GM18868 (cell line): Measurements from ENCODE around the gene WNT6.
"Not testable (repeated sequence)": the region's sequence is repeated elsewhere in the genome, so short reads cannot be mapped to it uniquely, and the experiment has no call there.

ENCODE experiments used
- ATAC-seq: cut with Tn5 transposase; IDR thresholded peaks from one replicate; pipeline ENCODE4 v1.9.1; 2021; ENCODE audit warnings: mild to moderate bottlenecking, moderate library complexity; ENCODE audit not compliant: unreplicated experiment

Gene WNT6

DNA sequence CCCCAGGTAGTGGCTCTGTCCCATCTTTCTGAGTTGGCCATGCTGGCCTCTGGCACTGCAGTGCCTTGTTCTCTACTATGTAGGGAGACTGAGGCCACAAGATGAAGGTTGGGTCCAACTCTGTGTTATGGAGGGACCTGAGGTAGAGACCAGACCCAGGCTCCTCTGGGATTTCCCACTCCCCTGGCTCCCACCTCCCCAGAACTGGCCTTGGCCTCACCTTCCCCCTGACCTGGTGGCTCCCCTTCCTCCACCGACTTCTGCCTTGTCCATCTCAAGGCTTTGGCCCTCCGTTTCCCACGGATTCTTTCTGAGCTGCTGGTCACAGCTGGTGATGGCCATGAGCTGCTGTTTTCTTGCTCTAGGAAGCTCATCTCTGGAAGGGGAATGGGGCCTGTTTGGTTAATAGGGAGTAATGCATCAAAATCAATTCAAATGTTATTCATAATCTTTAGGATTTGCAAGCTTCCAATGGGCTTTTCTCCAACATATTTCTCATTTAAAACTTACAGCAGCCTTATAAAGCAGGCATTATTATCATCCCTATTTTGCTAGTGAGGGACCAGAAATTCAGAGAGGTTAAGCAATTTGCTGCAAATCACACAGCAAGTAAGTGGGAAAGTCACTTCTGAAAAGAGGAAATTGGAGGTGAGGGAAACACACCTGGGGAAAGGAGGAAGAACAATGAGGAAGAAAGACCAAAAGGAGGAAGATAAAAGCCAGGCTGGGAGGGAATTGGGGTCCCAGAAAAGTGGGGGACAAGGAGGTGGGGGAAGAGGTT is 28.9 kb upstream of the WNT6 start:
- ATAC-seq, result no peak

DNA sequence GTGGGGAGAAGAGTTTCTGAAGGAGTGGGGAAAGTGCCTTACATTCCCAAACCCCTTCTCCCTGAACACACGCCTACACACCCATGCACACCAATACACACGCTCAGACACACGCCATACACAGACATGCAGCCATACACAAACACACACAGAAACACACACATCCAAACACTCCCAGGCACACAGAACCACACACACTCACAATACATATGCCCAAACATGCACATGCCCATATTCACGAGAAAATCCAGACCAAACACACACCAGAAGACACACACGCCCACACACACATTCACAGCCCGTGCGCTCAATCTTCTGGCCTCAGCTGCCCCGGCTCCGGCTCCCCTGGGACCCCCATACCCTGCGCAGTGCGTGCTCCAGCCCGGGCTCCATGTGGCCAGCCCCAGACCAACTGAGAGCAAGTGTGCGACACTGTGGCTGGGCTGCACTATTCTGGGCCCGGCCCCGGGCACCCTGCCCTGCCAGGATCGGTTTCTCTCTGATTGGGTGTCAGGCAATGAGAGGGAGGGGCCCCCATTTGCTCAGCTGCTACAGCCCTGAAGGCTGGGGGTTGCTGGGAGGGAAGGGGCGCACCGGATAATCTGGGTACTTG is 28.1 kb upstream of the WNT6 start, which contains the start of gene PRKAG3:
Gene PRKAG3, minus strand, starts transcription at position 426 of the 613 bp plus-strand sequence.
- ATAC-seq, result no peak

- no peak for ATAC-seq
These were observed 27.5 kb upstream of the WNT6 start for GRCh38 chr2:218832081-218832480.

DNA sequence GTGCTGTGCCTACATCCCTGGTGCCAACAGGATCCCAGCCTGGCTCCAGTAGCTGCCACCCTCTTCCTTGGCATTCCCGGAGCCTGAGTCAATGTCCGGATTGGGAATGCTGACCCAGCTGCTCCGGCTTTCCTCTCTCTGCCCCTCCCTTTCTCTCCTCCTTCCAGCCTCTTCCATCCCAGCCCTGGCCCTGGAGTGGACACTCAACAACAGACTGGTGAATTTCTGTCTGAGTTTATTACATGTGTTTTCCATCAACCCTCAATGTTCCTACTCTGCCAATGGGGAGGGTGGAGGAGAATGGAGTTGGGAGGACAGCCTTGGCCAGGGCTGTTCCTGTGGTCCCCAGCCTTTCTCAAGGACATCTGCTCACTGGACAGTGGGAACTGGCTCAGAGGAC is 27.1 kb upstream of the WNT6 start:
- no peak for ATAC-seq

- ATAC-seq, result no peak
These were observed 26.5 kb upstream of the WNT6 start for GRCh38 chr2:218833023-218833609.

DNA sequence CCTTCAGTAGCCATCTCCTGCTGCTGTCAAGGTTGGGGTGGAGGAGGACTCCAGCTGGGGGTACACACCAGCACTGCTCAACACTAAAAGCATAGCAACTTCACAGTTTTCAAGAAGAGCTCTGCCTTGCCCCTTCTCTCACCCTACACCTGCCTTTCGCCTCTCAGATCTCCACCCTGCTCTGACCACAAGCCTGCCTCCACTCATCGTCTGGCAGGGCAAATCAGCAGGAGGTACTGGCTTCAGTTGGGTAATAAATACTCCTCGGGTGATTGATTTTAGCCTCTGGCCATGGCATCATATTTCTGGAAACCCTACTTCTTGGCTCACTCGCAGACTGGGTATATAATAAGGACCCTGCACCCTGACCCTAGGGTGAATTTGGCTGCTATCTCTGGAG is 24.9 kb upstream of the WNT6 start:
- no peak for ATAC-seq

DNA sequence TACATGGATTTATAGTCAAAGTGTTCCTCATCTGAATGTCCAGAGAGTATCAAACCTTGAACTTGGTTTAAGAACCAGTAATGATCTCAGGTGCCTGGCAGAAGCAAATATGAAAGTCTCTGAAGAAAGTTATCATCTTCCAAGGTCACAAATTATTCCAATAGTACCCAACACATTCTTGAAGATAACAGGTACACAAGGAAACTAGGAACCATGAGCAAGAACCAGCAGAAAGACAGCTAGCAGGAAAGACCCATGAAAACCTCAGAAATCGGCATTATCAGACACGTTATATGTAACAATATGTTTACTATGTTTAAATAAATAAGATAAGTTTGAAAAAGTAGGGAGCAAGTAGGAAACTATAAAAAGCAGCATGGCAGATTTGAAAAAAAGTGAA is 22.1 kb upstream of the WNT6 start:
- no peak for ATAC-seq

DNA sequence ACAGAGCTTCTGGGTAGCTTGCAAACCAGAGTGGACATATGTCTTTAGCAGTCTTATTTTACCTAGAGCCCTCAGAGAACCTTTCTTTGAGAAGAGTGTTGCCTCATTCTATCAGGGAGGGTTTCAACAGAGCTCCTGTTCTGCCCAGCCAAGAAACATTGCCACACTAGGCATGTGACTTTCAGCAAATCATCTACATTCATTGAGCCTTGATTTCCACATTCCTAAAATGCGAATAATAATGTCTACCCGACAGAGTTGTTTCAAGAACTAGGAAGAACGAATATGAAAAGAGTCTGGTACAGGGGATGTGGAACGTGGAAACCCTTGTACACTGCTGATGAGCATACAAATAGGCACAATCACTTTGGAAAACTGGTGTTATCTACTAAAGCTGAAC is 20.2 kb upstream of the WNT6 start:
- ATAC-seq, result no peak

DNA sequence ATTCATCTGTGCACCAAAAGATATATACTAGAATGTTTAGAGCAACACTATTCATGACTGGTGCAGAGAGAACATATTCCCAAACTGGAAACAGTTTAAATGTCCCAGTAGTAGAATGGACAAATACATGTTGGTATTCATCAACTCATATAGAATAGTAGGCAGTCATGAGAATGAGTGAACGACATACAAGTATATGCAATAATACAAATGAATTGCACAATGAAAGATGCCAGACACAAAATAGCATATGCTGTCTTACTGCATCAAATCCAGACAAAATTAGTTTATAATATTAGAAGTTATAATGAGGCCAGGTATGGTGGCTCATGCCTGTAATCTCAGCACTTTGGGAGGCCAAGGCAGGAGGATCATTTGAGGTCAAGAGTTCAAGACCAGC is 19.7 kb upstream of the WNT6 start:
- ATAC-seq, result no peak

DNA sequence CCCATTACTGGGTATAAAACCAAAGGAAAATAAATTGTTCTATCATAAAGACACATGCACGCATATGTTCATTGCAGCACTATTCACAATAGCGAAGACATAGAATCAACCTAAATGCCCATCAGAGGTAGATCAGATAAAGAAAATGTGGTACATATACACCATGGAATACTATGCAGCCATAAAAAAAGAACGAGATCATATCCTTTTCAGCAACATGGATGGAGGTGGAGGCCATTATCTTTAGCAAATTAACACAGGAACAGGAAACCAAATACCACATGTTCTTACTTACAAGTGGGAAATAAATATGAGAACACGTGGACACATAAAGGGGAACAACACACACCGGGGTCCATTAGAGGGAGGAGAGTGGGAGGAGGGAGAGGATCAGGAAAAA is 15.3 kb upstream of the WNT6 start:
- not testable (repeated sequence) for ATAC-seq

DNA sequence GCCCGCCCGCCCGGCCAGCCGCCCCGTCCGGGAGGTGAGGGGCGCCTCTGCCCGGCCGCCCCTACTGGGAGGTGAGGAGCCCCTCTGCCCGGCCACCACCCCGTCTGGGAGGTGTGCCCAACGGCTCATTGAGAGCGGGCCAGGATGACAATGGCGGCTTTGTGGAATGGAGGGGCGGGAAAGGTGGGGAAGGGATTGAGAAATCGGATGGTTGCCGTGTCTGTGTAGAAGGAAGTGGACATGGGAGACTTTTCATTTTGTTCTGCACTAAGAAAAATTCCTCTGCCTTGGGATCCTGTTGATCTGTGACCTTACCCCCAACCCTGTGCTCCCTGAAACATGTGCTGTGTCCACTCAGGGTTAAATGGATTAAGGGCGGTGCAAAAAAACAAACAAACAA is 12.6 kb upstream of the WNT6 start:
- not testable (repeated sequence) for ATAC-seq

- no peak for ATAC-seq
These were observed 9.9 kb upstream of the WNT6 start for GRCh38 chr2:218849721-218850120.

GRCh38 chr2:218850796-218851195 is 8.8 kb upstream of the WNT6 start:
- no peak for ATAC-seq

- ATAC-seq, result no peak
These were observed 8.3 kb upstream of the WNT6 start for GRCh38 chr2:218851286-218851685.

DNA sequence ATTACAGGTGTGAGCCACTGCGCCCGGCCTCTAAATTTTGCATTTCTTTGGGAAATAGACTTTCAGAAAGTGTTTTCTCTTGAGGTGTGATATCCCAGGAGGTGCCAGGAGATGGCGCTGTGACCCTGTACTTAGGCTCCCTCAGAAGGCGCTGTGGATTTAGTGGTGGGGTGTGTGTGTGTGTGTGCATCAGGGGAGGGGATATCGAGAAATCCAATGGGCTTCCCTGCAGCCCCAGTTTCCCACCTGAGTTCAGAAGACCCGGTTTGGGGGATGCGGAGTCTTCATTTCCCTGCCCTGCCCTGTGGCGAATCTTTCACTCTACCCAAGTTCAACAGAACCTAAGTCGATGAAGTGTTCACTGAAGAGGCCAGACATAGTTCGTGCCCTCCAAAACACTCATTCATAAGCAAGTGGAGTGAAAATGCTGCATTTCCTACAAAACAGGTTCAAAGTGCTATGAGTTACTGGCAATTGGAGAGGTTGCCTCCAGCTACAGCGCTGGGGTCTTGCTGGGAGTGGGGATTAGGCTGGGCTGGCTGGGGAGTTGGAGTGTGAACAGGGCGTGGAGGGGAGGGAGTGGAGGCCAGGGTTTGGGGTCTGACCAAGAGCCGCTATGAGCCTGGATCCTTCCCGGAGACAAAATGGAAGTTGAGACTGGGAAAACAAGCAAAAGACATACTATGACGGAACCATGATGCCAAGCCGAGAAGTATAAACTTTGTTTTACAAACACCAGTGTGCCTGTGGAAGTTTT is 6.5 kb upstream of the WNT6 start:
- no peak for ATAC-seq

DNA sequence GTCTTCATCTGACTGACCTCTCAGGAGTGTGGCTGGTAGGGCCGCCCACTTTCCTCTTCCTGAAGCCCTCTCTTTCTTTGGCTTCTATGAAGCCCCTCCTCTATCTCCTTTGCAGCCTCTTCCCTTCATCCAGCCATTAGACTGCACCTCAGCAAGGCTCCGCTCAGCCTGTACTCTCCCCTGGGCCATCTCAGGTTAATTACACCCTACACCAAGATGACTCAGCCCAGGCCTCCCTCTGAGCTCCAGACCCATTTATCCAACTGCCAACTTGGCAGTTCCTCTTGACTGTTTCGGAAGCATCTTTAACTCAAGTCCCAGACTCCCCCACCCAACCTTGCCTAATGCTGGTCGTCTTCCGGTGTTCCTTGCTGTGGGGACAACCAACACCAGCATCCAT is 5.8 kb upstream of the WNT6 start:
- no peak for ATAC-seq

GRCh38 chr2:218854860-218855259 is 4.7 kb upstream of the WNT6 start:
- no peak for ATAC-seq

- no peak for ATAC-seq
These were observed 4.1 kb upstream of the WNT6 start for GRCh38 chr2:218855305-218856166.

GRCh38 chr2:218856167-218856895 is 3.3 kb upstream of the WNT6 start:
- ATAC-seq, result no peak

DNA sequence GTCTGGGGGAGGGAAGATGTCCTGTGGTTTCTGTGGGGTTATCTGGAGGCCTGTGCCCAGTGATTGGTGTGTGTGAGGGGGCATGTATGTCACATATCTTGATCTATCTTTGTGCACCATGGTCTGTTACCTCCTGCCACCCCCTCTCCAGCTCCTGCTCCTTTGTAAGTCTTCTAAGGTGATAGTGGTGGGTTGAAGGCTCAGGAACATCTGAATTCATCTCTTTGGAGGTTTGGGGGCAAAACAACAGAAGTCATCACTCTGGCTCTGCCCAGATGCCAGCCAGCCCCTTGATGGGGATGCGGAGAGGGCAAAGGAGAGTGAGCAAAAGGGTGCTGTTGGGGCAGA is 2.7 kb upstream of the WNT6 start:
- ATAC-seq, result no peak
